ENCODE measurements around the gene ASRGL1.

- TF ChIP-seq CTCF (IDR thresholded peaks at IDR 0.05; ENCODE audit: low read depth, low read length, missing input control) (no peak), REST (IDR thresholded peaks at IDR 0.05) (no peak), RAD21 (IDR thresholded peaks at IDR 0.05) (peak in 1 of 2 donors; percentile 27)
Measured at GRCh38 chr11:62438641-62439040, 101.4 kb downstream of the ASRGL1 start.
